ELF-1 (cell line): ENCODE data around the gene GLB1L3.
"Not testable (repeated sequence)": the region's sequence is repeated elsewhere in the genome, so short reads cannot be mapped to it uniquely, and the experiment has no call there.

Experiments
- DNase-seq: peaks from one replicate; pipeline ENCODE4 v3.0.0-alpha.2; 2016; ENCODE audit warnings: low read depth, low spot score

GLB1L3 gene

GRCh38 chr11:134252346-134253187 is 23.6 kb upstream of the GLB1L3 start:
- no peak for DNase-seq

GRCh38 chr11:134253188-134253993 is 22.8 kb upstream of the GLB1L3 start, which contains the start of the genes ACAD8 and THYN1:
Gene ACAD8, plus strand, starts transcription at chr11:134253568. Its CDS starts 33 bp downstream, at chr11:134253601.
Gene THYN1, minus strand, starts transcription at chr11:134253352. Its CDS starts 470 bp downstream, at chr11:134252882.
- peak; percentile 98 for DNase-seq

GRCh38 chr11:134254433-134255183 is 21.6 kb upstream of the GLB1L3 start:
- DNase-seq: no peak

- DNase-seq: not testable (repeated sequence)
These were observed 21.0 kb upstream of the GLB1L3 start for GRCh38 chr11:134255184-134255561.

GRCh38 chr11:134257101-134257500 is 19.1 kb upstream of the GLB1L3 start:
- no peak for DNase-seq

GRCh38 chr11:134258577-134258976 is 17.6 kb upstream of the GLB1L3 start:
- DNase-seq: no peak

- no peak for DNase-seq
These were observed 15.7 kb upstream of the GLB1L3 start for GRCh38 chr11:134260503-134260902.

GRCh38 chr11:134260983-134261382 is 15.2 kb upstream of the GLB1L3 start:
- DNase-seq: no peak

GRCh38 chr11:134261626-134262488 is 14.3 kb upstream of the GLB1L3 start:
- peak; percentile 41 for DNase-seq

- no peak for DNase-seq
These were observed 11.0 kb upstream of the GLB1L3 start for GRCh38 chr11:134264966-134265764.

GRCh38 chr11:134266440-134266839 is 9.7 kb upstream of the GLB1L3 start:
- DNase-seq: no peak

GRCh38 chr11:134266841-134267251 is 9.3 kb upstream of the GLB1L3 start:
- DNase-seq: no peak

- no peak for DNase-seq
These were observed 8.7 kb upstream of the GLB1L3 start for GRCh38 chr11:134267461-134267860.

GRCh38 chr11:134267966-134268365 is 8.2 kb upstream of the GLB1L3 start:
- DNase-seq: no peak

GRCh38 chr11:134270250-134270714 is 5.9 kb upstream of the GLB1L3 start:
- peak; percentile 53 for DNase-seq

- no peak for DNase-seq
These were observed 4.2 kb upstream of the GLB1L3 start for GRCh38 chr11:134271978-134272377.

- DNase-seq: peak; percentile 58
These were observed 3.5 kb upstream of the GLB1L3 start for GRCh38 chr11:134272381-134273316.

- DNase-seq: no peak
These were observed 2.9 kb upstream of the GLB1L3 start for GRCh38 chr11:134273317-134273712.

- DNase-seq: no peak
These were observed 1.0 kb upstream of the GLB1L3 start for GRCh38 chr11:134275188-134275533.
